H9 (cell line): Measurements from ENCODE around the gene CRYGN. TPM values are rescaled to one million over a fixed set of nuclear protein-coding genes. Genes with fewer than 3 reads are reported as not detected.

Experiments
- DNase-seq: peaks from one replicate; pipeline ENCODE4 v3.0.0-alpha.2; 2017
- H2AFZ ChIP-seq: one replicate; pipeline ENCODE4 v1.6.1; 2013; ENCODE audit warnings: mild to moderate bottlenecking, low read length, control low read depth, moderate library complexity
- H2AK5ac ChIP-seq: 2 replicates; pipeline ENCODE4 v1.6.1; 2013; ENCODE audit warnings: low read length, control low read depth, mixed read lengths; ENCODE audit not compliant: insufficient read length
- H2BK120ac ChIP-seq: one replicate; pipeline ENCODE4 v1.6.1; 2013; ENCODE audit warnings: low read depth, mild to moderate bottlenecking, low read length, control low read depth, inconsistent platforms; ENCODE audit not compliant: poor library complexity, severe bottlenecking
- H2BK12ac ChIP-seq: 2 replicates; pipeline ENCODE4 v1.6.1; 2013; ENCODE audit warnings: low read length, control low read depth, mixed read lengths, low read depth; ENCODE audit not compliant: insufficient read length
- H2BK15ac ChIP-seq: 2 replicates; pipeline ENCODE4 v1.6.1; 2013; ENCODE audit warnings: low read depth, low read length, control low read depth
- H2BK20ac ChIP-seq: one replicate; pipeline ENCODE4 v1.6.1; 2013; ENCODE audit warnings: low read depth, mild to moderate bottlenecking, low read length, control low read depth, inconsistent platforms; ENCODE audit not compliant: poor library complexity, severe bottlenecking
- H2BK5ac ChIP-seq: 2 replicates; pipeline ENCODE4 v1.6.1; 2013; ENCODE audit warnings: low read length, control low read depth, mixed read lengths; ENCODE audit not compliant: insufficient read length
- H3K14ac ChIP-seq: 2 replicates; pipeline ENCODE4 v1.6.1; 2013; ENCODE audit warnings: low read length, control low read depth; ENCODE audit not compliant: insufficient read depth
- H3K18ac ChIP-seq: 2 replicates; pipeline ENCODE4 v1.6.1; 2013; ENCODE audit warnings: low read depth, mild to moderate bottlenecking, mixed read lengths, low read length, control low read depth; ENCODE audit not compliant: insufficient read length
- H3K23ac ChIP-seq: 2 replicates; pipeline ENCODE4 v1.6.1; 2013; ENCODE audit warnings: low read length, control low read depth, mixed read lengths, low read depth; ENCODE audit not compliant: insufficient read length
- H3K23me2 ChIP-seq: 2 replicates; pipeline ENCODE4 v1.6.1; 2013; ENCODE audit warnings: low read depth, mild to moderate bottlenecking, mixed read lengths, low read length, control low read depth; ENCODE audit not compliant: insufficient read length, poor library complexity, severe bottlenecking
- H3K27ac ChIP-seq: 2 replicates; pipeline ENCODE4 v1.5.1; 2013; ENCODE audit warnings: low read length, control low read depth, mixed read lengths, low read depth; ENCODE audit not compliant: insufficient read length
- H3K27me3 ChIP-seq: 2 replicates; pipeline ENCODE4 v1.6.1; 2013; ENCODE audit warnings: low read length, control low read depth, inconsistent platforms; ENCODE audit not compliant: insufficient read depth
- H3K4ac ChIP-seq: 2 replicates; pipeline ENCODE4 v1.6.1; 2013; ENCODE audit warnings: low read depth, mild to moderate bottlenecking, control low read depth, inconsistent platforms, low read length, moderate library complexity
- H3K4me1 ChIP-seq: 2 replicates; pipeline ENCODE4 v1.6.1; 2013; ENCODE audit warnings: low read length, control low read depth, inconsistent platforms; ENCODE audit not compliant: insufficient read depth
- H3K4me2 ChIP-seq: 2 replicates; pipeline ENCODE4 v1.6.1; 2013; ENCODE audit warnings: low read length, control low read depth, mixed read lengths; ENCODE audit not compliant: insufficient read length, insufficient read depth
- H3K56ac ChIP-seq: 2 replicates; pipeline ENCODE4 v1.6.1; 2013; ENCODE audit warnings: low read depth, mild to moderate bottlenecking, mixed read lengths, low read length, control low read depth; ENCODE audit not compliant: insufficient read length
- H3K79me1 ChIP-seq: 2 replicates; pipeline ENCODE4 v1.6.1; 2013; ENCODE audit warnings: low read depth, mild to moderate bottlenecking, moderate library complexity, low read length, control low read depth, inconsistent platforms; ENCODE audit not compliant: insufficient read depth, poor library complexity, severe bottlenecking
- H3K79me2 ChIP-seq: 2 replicates; pipeline ENCODE4 v1.6.1; 2013; ENCODE audit warnings: low read length, control low read depth, inconsistent platforms; ENCODE audit not compliant: insufficient read depth
- H3K9ac ChIP-seq: 2 replicates; pipeline ENCODE4 v1.6.1; 2013; ENCODE audit warnings: low read length, control low read depth, mixed read lengths; ENCODE audit not compliant: insufficient read length; ENCODE audit errors: extremely low read depth
- H3K9me3 ChIP-seq: one replicate; pipeline ENCODE4 v1.6.1; 2013; ENCODE audit warnings: low read depth, low read length, inconsistent platforms; ENCODE audit not compliant: control insufficient read depth
- H3T11ph ChIP-seq: one replicate; pipeline ENCODE4 v1.6.1; 2013; ENCODE audit warnings: mild to moderate bottlenecking, low read length, control low read depth, inconsistent platforms
- H4K20me1 ChIP-seq: one replicate; pipeline ENCODE4 v1.6.1; 2013; ENCODE audit not compliant: control insufficient read depth, insufficient read length, insufficient read depth
- H4K5ac ChIP-seq: 2 replicates; pipeline ENCODE4 v1.6.1; 2013; ENCODE audit warnings: low read depth, mild to moderate bottlenecking, mixed read lengths, low read length, control low read depth; ENCODE audit not compliant: insufficient read length
- H4K8ac ChIP-seq: replicated peaks from 2 replicates; pipeline ENCODE4 v1.6.1; 2013; ENCODE audit warnings: low read length, control low read depth, mixed read lengths, low read depth; ENCODE audit not compliant: insufficient read length
- H4K91ac ChIP-seq: 2 replicates; pipeline ENCODE4 v1.6.1; 2013; ENCODE audit warnings: low read depth, mild to moderate bottlenecking, moderate library complexity, mixed read lengths, low read length, control low read depth; ENCODE audit not compliant: insufficient read length
- H3K27ac Mint-ChIP-seq, 3 experiments: 2 replicates in 2 of 3; 3 replicates in 1 of 3; pipeline ENCODE4 v1.8.0; 2020 to 2021; ENCODE audit warnings: mixed read lengths in 3 of 3, mild to moderate bottlenecking in 1 of 3, moderate library complexity in 1 of 3
- H3K27me3 Mint-ChIP-seq: 2 replicates; pipeline ENCODE4 v1.8.0; 2021; ENCODE audit warnings: low read depth, mild to moderate bottlenecking, moderate library complexity, mixed read lengths
- H3K36me3 Mint-ChIP-seq, 3 experiments: 2 replicates in 2 of 3; 3 replicates in 1 of 3; pipeline ENCODE4 v1.8.0; 2020 to 2021; ENCODE audit warnings: low read depth in 3 of 3, mixed read lengths in 3 of 3; ENCODE audit not compliant: insufficient read depth in 1 of 3
- H3K4me1 Mint-ChIP-seq, 2 experiments: 2 replicates each; pipeline ENCODE4 v1.8.0; 2020; ENCODE audit warnings: mixed read lengths in 2 of 2
- H3K4me3 Mint-ChIP-seq, 2 experiments: 2 replicates in 1 of 2; 3 replicates in 1 of 2; pipeline ENCODE4 v1.8.0; 2020 to 2021; ENCODE audit warnings: mild to moderate bottlenecking in 2 of 2, mixed read lengths in 2 of 2, moderate library complexity in 1 of 2
- H3K9me3 Mint-ChIP-seq, 2 experiments: 2 replicates in 1 of 2; 3 replicates in 1 of 2; pipeline ENCODE4 v1.8.0; 2020; ENCODE audit warnings: mild to moderate bottlenecking in 2 of 2, mixed read lengths in 2 of 2, moderate library complexity in 1 of 2
- WGBS: extraction: QIAGEN DNeasy Blood & Tissue Kit; methylation state at CpG from one replicate; pipeline ENCODE4 v1.1.7; 2013; ENCODE audit warnings: missing lambda C conversion rate, low lambda C conversion rate, mixed read lengths; ENCODE audit not compliant: insufficient read length; ENCODE audit errors: extremely low coverage; 5-methylcytosine and 5-hydroxymethylcytosine counted together
- total RNA-seq: library from RNA; stranded (reverse); gene quantifications from 2 replicates; pipeline ENCODE4 v1.2.1, GENCODE V29; 2021
- TF ChIP-seq, protein P1 (sequence below): fragments of 200-600 bp; sonication (generic); conservative IDR thresholded peaks from 3 replicates; pipeline ENCODE4 v1.8.0; 2021; ENCODE audit warnings: antibody characterized with exemption, mild to moderate bottlenecking

CRYGN gene
- total RNA-seq, 1 experiment from 2014 or later = 1.8 TPM

DNA sequence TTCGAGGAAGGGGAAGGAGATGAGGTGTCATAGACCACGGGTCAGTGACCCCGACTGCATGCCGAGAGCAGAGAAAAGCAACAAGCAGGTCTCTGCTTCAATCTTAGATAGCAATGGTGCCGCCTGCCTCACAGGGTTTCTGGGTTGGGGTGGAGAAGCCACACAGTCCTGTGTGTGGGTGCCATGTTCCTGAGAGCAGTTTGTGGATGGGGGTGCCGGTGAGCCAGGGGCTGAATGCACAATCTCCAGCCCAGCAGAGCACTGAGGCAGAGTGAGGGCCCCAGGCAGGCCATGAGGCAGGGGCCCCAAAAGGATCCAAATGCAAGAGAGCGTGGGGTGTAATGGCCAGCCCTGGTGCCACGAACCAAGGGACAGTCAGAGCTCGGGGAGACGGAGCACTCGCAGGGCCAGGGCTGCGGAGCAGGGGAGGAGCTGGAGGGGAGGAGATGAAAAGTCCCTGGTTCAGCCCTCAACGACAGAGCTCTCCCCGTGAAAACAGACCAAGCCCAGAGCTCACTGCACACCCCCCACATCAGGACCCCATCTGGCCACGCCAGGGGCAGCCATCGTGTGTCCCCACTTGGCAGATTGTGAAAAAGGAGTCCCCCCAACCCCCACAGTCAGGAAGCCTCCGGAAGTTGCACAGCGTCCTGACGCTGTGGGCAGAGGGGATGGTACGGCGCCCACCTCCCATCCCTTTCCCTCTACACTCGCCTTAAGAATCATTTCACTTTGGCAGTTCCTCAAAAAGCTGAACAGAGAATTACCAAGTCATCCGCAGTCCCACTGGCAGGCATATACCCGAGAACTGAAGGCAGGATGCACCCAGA is 50.0 kb downstream of the CRYGN start:
- no peak overlapping the region for H2BK5ac ChIP-seq
- no peak overlapping the region for H2BK15ac ChIP-seq
- no peak overlapping the region for H3K4ac ChIP-seq
- H3K27me3 Mint-ChIP-seq = peaks cover 6% of the 10 kb centered on the region
- H2BK120ac ChIP-seq = no peak overlapping the region
- no peak overlapping the region for H3T11ph ChIP-seq
- no peak overlapping the region for H2AK5ac ChIP-seq
- no peaks in the 10 kb centered on the region for H3K79me1 ChIP-seq
- no peak overlapping the region for H3K18ac ChIP-seq
- H3K36me3 Mint-ChIP-seq = peaks cover 0 to 2% (median 0%) of the 10 kb centered on the region in 3 experiments; a peak in 1 of 7 replicates
- no peaks in the 10 kb centered on the region for H3K9me3 ChIP-seq
- no peak overlapping the region for H2BK12ac ChIP-seq
- DNase-seq = no peak
- peak overlapping the region in 1 of 3 experiments; percentile 20; a peak in 2 of 7 replicates for H3K27ac Mint-ChIP-seq
- no peaks in the 10 kb centered on the region for H4K20me1 ChIP-seq
- H3K4me2 ChIP-seq = no peak overlapping the region
- H3K4me1 Mint-ChIP-seq = peaks cover 3 to 29% of the 10 kb centered on the region in 2 experiments
- H3K27ac ChIP-seq = no peak overlapping the region
- no peaks in the 10 kb centered on the region for H3K4me1 ChIP-seq
- no peaks in the 10 kb centered on the region for H3K9me3 Mint-ChIP-seq
- no peak overlapping the region for H4K5ac ChIP-seq
- no peak overlapping the region for H3K9ac ChIP-seq
- H3K27me3 ChIP-seq = no peaks in the 10 kb centered on the region
- no peaks in the 10 kb centered on the region for H3K23me2 ChIP-seq
- no peak overlapping the region for H3K4me3 Mint-ChIP-seq
- no CpG with 5 or more reads among the region's 24 CpGs for WGBS
- H3K79me2 ChIP-seq = no peaks in the 10 kb centered on the region
- H3K23ac ChIP-seq = no peak overlapping the region
- H2AFZ ChIP-seq = no peak overlapping the region
- H2BK20ac ChIP-seq = no peak overlapping the region
- no peak overlapping the region for H4K8ac ChIP-seq
- H3K56ac ChIP-seq = no peak overlapping the region
- TF ChIP-seq, protein P1, sequence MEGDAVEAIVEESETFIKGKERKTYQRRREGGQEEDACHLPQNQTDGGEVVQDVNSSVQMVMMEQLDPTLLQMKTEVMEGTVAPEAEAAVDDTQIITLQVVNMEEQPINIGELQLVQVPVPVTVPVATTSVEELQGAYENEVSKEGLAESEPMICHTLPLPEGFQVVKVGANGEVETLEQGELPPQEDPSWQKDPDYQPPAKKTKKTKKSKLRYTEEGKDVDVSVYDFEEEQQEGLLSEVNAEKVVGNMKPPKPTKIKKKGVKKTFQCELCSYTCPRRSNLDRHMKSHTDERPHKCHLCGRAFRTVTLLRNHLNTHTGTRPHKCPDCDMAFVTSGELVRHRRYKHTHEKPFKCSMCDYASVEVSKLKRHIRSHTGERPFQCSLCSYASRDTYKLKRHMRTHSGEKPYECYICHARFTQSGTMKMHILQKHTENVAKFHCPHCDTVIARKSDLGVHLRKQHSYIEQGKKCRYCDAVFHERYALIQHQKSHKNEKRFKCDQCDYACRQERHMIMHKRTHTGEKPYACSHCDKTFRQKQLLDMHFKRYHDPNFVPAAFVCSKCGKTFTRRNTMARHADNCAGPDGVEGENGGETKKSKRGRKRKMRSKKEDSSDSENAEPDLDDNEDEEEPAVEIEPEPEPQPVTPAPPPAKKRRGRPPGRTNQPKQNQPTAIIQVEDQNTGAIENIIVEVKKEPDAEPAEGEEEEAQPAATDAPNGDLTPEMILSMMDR = no peak
- no peak overlapping the region; the same call in 1 of the 2 replicates for H3K14ac ChIP-seq
- no peak overlapping the region for H4K91ac ChIP-seq
